SJSA1 (cell line): Measurements from ENCODE around the gene TRPC6. TPM values are rescaled to one million over a fixed set of nuclear protein-coding genes. Genes with fewer than 3 reads are reported as not detected.

Source experiments
- DNase-seq, 2 experiments: peaks; one replicate each; pipeline ENCODE4 v3.0.0-alpha.2; 2015 to 2020; ENCODE audit warnings: low spot score in 2 of 2, low read depth in 1 of 2
- H3K27ac ChIP-seq: fragments of 250-450 bp; sonication (Bioruptor Pico); 2 replicates; pipeline ENCODE4 v1.5.1; 2020; ENCODE audit warnings: mild to moderate bottlenecking, moderate library complexity
- H3K27me3 ChIP-seq: fragments of 250-450 bp; sonication (Bioruptor Pico); replicated peaks from 2 replicates; pipeline ENCODE4 v1.5.1; 2020; ENCODE audit warnings: mild to moderate bottlenecking, moderate library complexity
- H3K36me3 ChIP-seq: fragments of 250-450 bp; sonication (Bioruptor Pico); 2 replicates; pipeline ENCODE4 v1.5.1; 2020; ENCODE audit warnings: mild to moderate bottlenecking
- H3K4me1 ChIP-seq: fragments of 250-450 bp; sonication (Bioruptor Pico); replicated peaks from 2 replicates; pipeline ENCODE4 v1.6.1; 2021; ENCODE audit warnings: mild to moderate bottlenecking
- H3K4me3 ChIP-seq: fragments of 250-450 bp; sonication (Bioruptor Pico); 2 replicates; pipeline ENCODE4 v1.5.1; 2020; ENCODE audit warnings: mild to moderate bottlenecking
- H3K9me3 ChIP-seq: fragments of 250-450 bp; sonication (Bioruptor Pico); replicated peaks from 2 replicates; pipeline ENCODE4 v1.5.1; 2020; ENCODE audit warnings: mild to moderate bottlenecking
- total RNA-seq: library from RNA; depleted of rRNA; stranded (reverse); fragments of >200 nt; shearing (Covaris generic); gene quantifications from 2 replicates; pipeline ENCODE4 v1.2.3, GENCODE V29; 2014; rRNA removed

TRPC6 gene
- total RNA-seq = 0.34 and 0.87 TPM in 2 replicates

- no peak within 1 kb of the TSS for H3K27ac ChIP-seq
- no peak for DNase-seq
- no peaks in the 10 kb centered on the region for H3K4me1 ChIP-seq
- no peaks in the 10 kb centered on the region for H3K9me3 ChIP-seq
- no peak within 1 kb of the TSS for H3K4me3 ChIP-seq
- no peaks in the 10 kb centered on the region; the same call in 1 of the 2 replicates for H3K27me3 ChIP-seq
- H3K36me3 ChIP-seq = no peaks in the 10 kb centered on the region
These were observed at the start of gene TRPC6 for GRCh38 chr11:101583251-101584128. TRPC6 (minus strand) TSS chr11:101584007; CDS start chr11:101583503, 504 bp downstream.

DNA sequence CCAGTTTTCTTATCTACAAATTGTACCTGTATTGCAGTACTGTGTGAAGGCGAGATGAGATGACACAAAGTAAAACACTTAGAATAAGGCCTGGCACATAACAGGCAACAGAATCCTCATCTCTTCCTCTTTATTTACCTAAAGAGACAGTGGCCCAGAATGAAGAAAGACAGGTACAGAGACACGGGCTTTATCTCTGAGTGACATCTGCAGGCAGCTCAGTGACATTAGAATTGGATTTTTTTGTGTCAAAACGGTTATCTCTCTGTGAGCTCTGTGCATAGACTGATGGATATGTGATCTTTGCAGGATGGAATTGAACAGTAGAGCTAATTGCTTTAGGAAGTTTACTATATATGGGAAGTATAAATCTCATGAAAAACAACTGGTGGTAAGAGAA is 36.2 kb upstream of the TRPC6 start:
- no peak for DNase-seq
- Histone ChIP-seq H3K4me3 (no peak overlapping the region), H3K27me3 (no peaks in the 10 kb centered on the region), H3K4me1 (no peaks in the 10 kb centered on the region), H3K27ac (no peak overlapping the region), H3K36me3 (no peaks in the 10 kb centered on the region), H3K9me3 (no peaks in the 10 kb centered on the region)

- Histone ChIP-seq H3K4me3 (no peak overlapping the region), H3K4me1 (no peaks in the 10 kb centered on the region), H3K27me3 (no peaks in the 10 kb centered on the region), H3K36me3 (no peaks in the 10 kb centered on the region), H3K27ac (no peak overlapping the region), H3K9me3 (no peaks in the 10 kb centered on the region)
- no peak for DNase-seq
These were observed 34.9 kb upstream of the TRPC6 start for GRCh38 chr11:101618709-101619108.

GRCh38 chr11:101617735-101618332 is 34.0 kb upstream of the TRPC6 start:
- Histone ChIP-seq H3K4me1 (no peaks in the 10 kb centered on the region), H3K27ac (no peak overlapping the region), H3K36me3 (no peaks in the 10 kb centered on the region), H3K27me3 (no peaks in the 10 kb centered on the region), H3K4me3 (no peak overlapping the region), H3K9me3 (no peaks in the 10 kb centered on the region)
- DNase-seq = no peak

DNA sequence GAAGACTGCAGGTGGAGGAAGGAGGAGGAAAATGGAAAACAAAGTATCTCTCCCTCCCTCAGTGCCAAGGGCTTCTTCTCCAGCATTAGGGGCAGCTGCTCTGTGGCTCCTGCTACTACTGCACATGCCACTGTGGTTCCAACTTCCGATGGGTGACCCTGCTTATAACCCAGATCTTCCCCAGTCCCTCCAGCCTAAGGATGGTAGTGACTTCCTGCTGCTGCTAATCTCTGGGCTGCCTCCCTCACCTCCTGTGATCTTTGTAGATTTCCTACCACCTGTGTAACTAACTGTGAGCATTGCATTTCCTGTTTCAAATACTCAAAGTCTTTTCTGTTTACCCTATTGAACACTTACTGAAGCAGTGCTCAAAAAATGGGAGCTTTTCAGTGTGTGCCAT is 28.7 kb upstream of the TRPC6 start:
- H3K27ac ChIP-seq = no peak overlapping the region
- H3K4me1 ChIP-seq = no peaks in the 10 kb centered on the region
- DNase-seq = no peak
- H3K27me3 ChIP-seq = no peaks in the 10 kb centered on the region
- H3K9me3 ChIP-seq = no peaks in the 10 kb centered on the region
- H3K4me3 ChIP-seq = no peak overlapping the region
- no peaks in the 10 kb centered on the region for H3K36me3 ChIP-seq

GRCh38 chr11:101600924-101601323 is 17.1 kb upstream of the TRPC6 start:
- H3K4me3 ChIP-seq = no peak overlapping the region
- no peaks in the 10 kb centered on the region for H3K27me3 ChIP-seq
- H3K9me3 ChIP-seq = no peaks in the 10 kb centered on the region
- no peaks in the 10 kb centered on the region for H3K4me1 ChIP-seq
- H3K36me3 ChIP-seq = no peaks in the 10 kb centered on the region
- no peak for DNase-seq
- no peak overlapping the region for H3K27ac ChIP-seq

DNA sequence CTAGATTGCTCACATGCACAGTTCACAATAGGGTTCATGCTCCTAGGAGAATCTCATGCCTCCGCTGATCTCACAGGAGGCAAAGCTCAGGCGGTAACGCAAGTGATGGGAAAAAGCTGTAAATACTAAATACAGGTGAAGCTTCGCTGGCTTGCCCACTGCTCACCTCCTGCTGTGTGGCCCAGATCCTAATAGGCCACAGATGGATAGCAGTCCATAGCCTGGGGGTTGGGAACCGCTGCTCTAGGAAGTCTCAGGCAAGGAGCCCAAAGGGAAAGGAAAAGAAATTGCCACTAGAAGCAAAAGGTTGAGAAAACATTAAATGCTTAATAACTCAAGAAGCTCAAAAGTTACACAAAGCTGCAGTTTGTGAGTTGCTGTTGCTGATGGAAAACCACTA is 3.2 kb upstream of the TRPC6 start:
- Histone ChIP-seq H3K27ac (no peak overlapping the region), H3K4me3 (no peak overlapping the region), H3K4me1 (no peaks in the 10 kb centered on the region), H3K27me3 (no peaks in the 10 kb centered on the region; the same call in 1 of the 2 replicates), H3K9me3 (no peaks in the 10 kb centered on the region), H3K36me3 (no peaks in the 10 kb centered on the region)
- DNase-seq = no peak

- H3K27ac ChIP-seq = no peak overlapping the region
- no peak overlapping the region for H3K4me3 ChIP-seq
- DNase-seq = no peak
- H3K27me3 ChIP-seq = no peaks in the 10 kb centered on the region; the same call in 1 of the 2 replicates
- H3K36me3 ChIP-seq = no peaks in the 10 kb centered on the region
- no peaks in the 10 kb centered on the region for H3K9me3 ChIP-seq
- no peaks in the 10 kb centered on the region for H3K4me1 ChIP-seq
These were observed 848 bp upstream of the TRPC6 start for GRCh38 chr11:101584655-101585054.

DNA sequence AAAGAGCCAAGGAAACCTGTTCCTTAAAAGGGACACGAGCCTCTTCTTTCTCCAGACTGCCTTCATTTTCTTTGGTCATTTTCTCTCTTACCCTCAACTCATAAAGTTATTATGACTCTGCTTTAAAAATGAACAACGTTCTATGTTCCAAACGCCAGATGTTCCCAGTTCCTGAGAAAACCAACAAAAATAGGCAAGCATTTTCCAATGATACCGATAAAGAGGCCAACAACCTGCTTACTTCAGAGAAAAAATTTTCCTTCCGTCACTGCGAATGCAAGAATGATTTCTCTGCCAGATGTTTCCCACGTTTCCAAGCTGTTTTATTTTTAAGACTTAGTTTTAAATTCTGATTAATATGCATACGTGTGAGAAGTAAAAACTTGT is 315 bp upstream of the TRPC6 start:
- Histone ChIP-seq H3K27me3 (no peaks in the 10 kb centered on the region; the same call in 1 of the 2 replicates), H3K4me1 (no peaks in the 10 kb centered on the region), H3K36me3 (no peaks in the 10 kb centered on the region), H3K9me3 (no peaks in the 10 kb centered on the region), H3K4me3 (no peak overlapping the region), H3K27ac (no peak overlapping the region)
- no peak for DNase-seq

GRCh38 chr11:101582989-101583250 is 887 bp downstream of the TRPC6 start:
- H3K4me1 ChIP-seq = no peaks in the 10 kb centered on the region
- H3K27me3 ChIP-seq = no peaks in the 10 kb centered on the region; the same call in 1 of the 2 replicates
- H3K27ac ChIP-seq = no peak overlapping the region
- H3K4me3 ChIP-seq = no peak overlapping the region
- H3K36me3 ChIP-seq = no peaks in the 10 kb centered on the region
- no peak for DNase-seq
- no peaks in the 10 kb centered on the region for H3K9me3 ChIP-seq

GRCh38 chr11:101582236-101582988 is 1.4 kb downstream of the TRPC6 start:
- DNase-seq = no peak
- Histone ChIP-seq H3K9me3 (no peaks in the 10 kb centered on the region), H3K27ac (no peak overlapping the region), H3K4me1 (no peaks in the 10 kb centered on the region), H3K36me3 (no peaks in the 10 kb centered on the region), H3K4me3 (no peak overlapping the region), H3K27me3 (no peaks in the 10 kb centered on the region; the same call in 1 of the 2 replicates)

GRCh38 chr11:101577461-101577860 is 6.3 kb downstream of the TRPC6 start:
- Histone ChIP-seq H3K27me3 (no peaks in the 10 kb centered on the region), H3K9me3 (no peaks in the 10 kb centered on the region), H3K4me3 (no peak overlapping the region), H3K4me1 (no peaks in the 10 kb centered on the region), H3K27ac (no peak overlapping the region), H3K36me3 (no peaks in the 10 kb centered on the region)
- no peak for DNase-seq

DNA sequence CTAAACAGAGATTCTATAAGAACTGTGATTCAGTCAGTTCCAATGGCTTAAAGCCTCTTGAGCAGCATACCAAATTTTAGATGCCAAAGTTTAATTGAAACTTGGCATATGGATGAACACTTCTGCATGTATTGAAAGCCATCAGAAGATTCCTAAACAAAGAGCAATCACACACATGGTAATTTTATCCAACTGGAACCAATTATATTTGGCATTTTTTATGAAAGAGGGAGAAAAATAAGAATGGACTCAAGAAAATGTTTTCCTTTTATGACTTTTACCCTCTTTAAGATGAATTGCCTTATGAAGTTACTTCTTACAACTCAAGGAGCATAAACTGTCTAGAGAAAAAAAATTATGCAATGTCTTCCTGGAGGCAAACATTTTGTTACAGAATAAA is 7.4 kb downstream of the TRPC6 start:
- H3K27ac ChIP-seq = no peak overlapping the region
- no peaks in the 10 kb centered on the region for H3K36me3 ChIP-seq
- no peaks in the 10 kb centered on the region for H3K4me1 ChIP-seq
- no peaks in the 10 kb centered on the region for H3K27me3 ChIP-seq
- no peak for DNase-seq
- H3K9me3 ChIP-seq = no peaks in the 10 kb centered on the region
- H3K4me3 ChIP-seq = no peak overlapping the region

- Histone ChIP-seq H3K27me3 (no peaks in the 10 kb centered on the region), H3K4me1 (no peaks in the 10 kb centered on the region), H3K9me3 (no peaks in the 10 kb centered on the region), H3K4me3 (no peak overlapping the region), H3K36me3 (no peaks in the 10 kb centered on the region), H3K27ac (no peak overlapping the region)
- DNase-seq = no peak
These were observed 8.9 kb downstream of the TRPC6 start for GRCh38 chr11:101574886-101575285.
